ENCODE measurements around the gene NOL9. TPM values are rescaled to one million over a fixed set of nuclear protein-coding genes. Genes with fewer than 3 reads are reported as not detected.

NOL9 gene
- total and polyA plus RNA-seq, 10 of the 15 experiments (the other 5 are each of a cell fraction or from before 2014, with no cell fraction given): 3.9 to 35.9 (median 23.0) TPM

- DNase-seq (ENCODE audit: low read depth, low spot score): no peak
- under 1% methylated on average over 17 of the region's 30 CpGs for WGBS (ENCODE audit: insufficient coverage, insufficient replicate concordance, low lambda C conversion rate, missing lambda C conversion rate)
- Histone ChIP-seq H3K9ac (ENCODE audit: control insufficient read depth, insufficient read depth, low read length) (peak overlapping the region; percentile 85), H3K4me1 (ENCODE audit: control insufficient read depth, insufficient read depth, low read length) (peaks cover 13% of the 10 kb centered on the region), H3K27ac (ENCODE audit: control insufficient read depth, insufficient read depth) (peak overlapping the region; percentile 68), H3K27me3 (replicated peaks in 1 of 2; ENCODE audit: control insufficient read depth in 2 of 2, insufficient read depth in 2 of 2, low read length in 1 of 2) (no peaks in the 10 kb centered on the region), H3K4me3 (peak overlapping the region; percentile 89), H3K4me2 (ENCODE audit: control insufficient read depth, insufficient read depth) (peak overlapping the region; percentile 70), H3K79me2 (ENCODE audit: control insufficient read depth, insufficient read depth, low read length) (peaks cover 21% of the 10 kb centered on the region), H3K9me3 (replicated peaks; ENCODE audit: control insufficient read depth, insufficient read depth, low read length) (no peaks in the 10 kb centered on the region), H2AFZ (ENCODE audit: control insufficient read depth, low read depth, low read length) (peak overlapping the region; percentile 70), H3K36me3 (ENCODE audit: control insufficient read depth in 2 of 2, insufficient read depth in 2 of 2, low read length in 1 of 2) (no peaks in the 10 kb centered on the region), H4K20me1 (ENCODE audit: control insufficient read depth, insufficient read depth) (no peaks in the 10 kb centered on the region)
- BruUV-seq (replicated peaks): TSS peak; percentile 61
- ChIA-PET CTCF (interaction anchor here (0.6 to 4.4 kb wide), 5 partner anchors 20 to 90 kb away, joined by 3 to 29 read pairs (median 5); partner anchors contain the start of genes NOL9, TAS1R1 and THAP3), RAD21 (ENCODE audit: unreplicated experiment) (interaction anchor here (0.7 to 4.7 kb wide), 5 partner anchors 21 to 67 kb away, joined by 3 to 38 read pairs (median 4); partner anchors contain the start of genes KLHL21, NOL9 and TAS1R1), POLR2A (interaction anchor here (0.6 to 3.9 kb wide), 8 partner anchors 19 to 231 kb away, joined by 3 to 22 read pairs (median 4); partner anchors contain the start of genes KLHL21 and NOL9), SMC1A (ENCODE audit: uncharacterized antibody, unreplicated experiment) (interaction anchor here (1.0 to 2.0 kb wide), 6 partner anchors 9 to 89 kb away, joined by 3 to 7 read pairs (median 4); no protein-coding TSS in a partner anchor)
- intact Hi-C loops (cut with micrococcal nuclease; ENCODE audit: unreplicated experiment) (no loop called here), in situ Hi-C loops (cut with MboI) (no loop called here)
- ATAC-seq: peak; percentile 58
- no peak for FAIRE-seq
- TF ChIP-seq ZBTB40 (IDR thresholded peaks at IDR 0.05; ENCODE audit: borderline replicate concordance) (no peak; the same call in 1 of the 2 replicates), HDAC6 (IDR thresholded peaks at IDR 0.05; ENCODE audit: unreplicated experiment) (no peak), RCOR1 (conservative IDR thresholded peaks at IDR 0.05; ENCODE audit: low read depth, low read length) (no peak), MXI1 (IDR thresholded peaks at IDR 0.05; ENCODE audit: low read depth, low read length) (no peak), TAF1 (IDR thresholded peaks at IDR 0.05; ENCODE audit: borderline replicate concordance, low read depth, low read length) (peak; percentile 3; the same call in 1 of the 2 replicates), SRF (IDR thresholded peaks at IDR 0.05; ENCODE audit: low read depth in 2 of 2, low read length in 2 of 2) (0 out of 4 replicates have a peak, but pooled peaks of 1 of the 2 experiments have one; percentile 1), GATAD2B (conservative IDR thresholded peaks at IDR 0.05; ENCODE audit: low read depth) (0 out of 2 replicates have a peak, but pooled peaks have one; percentile 10), ETV6 (conservative IDR thresholded peaks at IDR 0.05 in 1 of 2, IDR thresholded peaks at IDR 0.05 in 1 of 2; ENCODE audit: borderline replicate concordance in 1 of 2, low read depth in 1 of 2) (no peak), ZNF217 (IDR thresholded peaks at IDR 0.05) (no peak), STAT1 (conservative IDR thresholded peaks at IDR 0.05) (no peak), POLR2AphosphoS5 (IDR thresholded peaks at IDR 0.05; ENCODE audit: low read length) (0 out of 2 replicates have a peak, but pooled peaks have one; percentile 23), BHLHE40 (IDR thresholded peaks at IDR 0.05; ENCODE audit: borderline replicate concordance in 1 of 2, low read depth in 2 of 2, low read length in 1 of 2) (peak in 1 of 2 experiments; percentile 17; a peak in 1 of 4 replicates), HDGF (IDR thresholded peaks at IDR 0.05) (no peak)
- TF ChIP-seq, protein P1, sequence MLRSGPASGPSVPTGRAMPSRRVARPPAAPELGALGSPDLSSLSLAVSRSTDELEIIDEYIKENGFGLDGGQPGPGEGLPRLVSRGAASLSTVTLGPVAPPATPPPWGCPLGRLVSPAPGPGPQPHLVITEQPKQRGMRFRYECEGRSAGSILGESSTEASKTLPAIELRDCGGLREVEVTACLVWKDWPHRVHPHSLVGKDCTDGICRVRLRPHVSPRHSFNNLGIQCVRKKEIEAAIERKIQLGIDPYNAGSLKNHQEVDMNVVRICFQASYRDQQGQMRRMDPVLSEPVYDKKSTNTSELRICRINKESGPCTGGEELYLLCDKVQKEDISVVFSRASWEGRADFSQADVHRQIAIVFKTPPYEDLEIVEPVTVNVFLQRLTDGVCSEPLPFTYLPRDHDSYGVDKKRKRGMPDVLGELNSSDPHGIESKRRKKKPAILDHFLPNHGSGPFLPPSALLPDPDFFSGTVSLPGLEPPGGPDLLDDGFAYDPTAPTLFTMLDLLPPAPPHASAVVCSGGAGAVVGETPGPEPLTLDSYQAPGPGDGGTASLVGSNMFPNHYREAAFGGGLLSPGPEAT (IDR thresholded peaks at IDR 0.05; ENCODE audit: low read depth): no peak
These were observed 25.8 kb upstream of the NOL9 start for GRCh38 chr1:6580119-6580592.
